Sigmoid colon (tissue), 7 donors: ENCODE results near the gene OR4D10. TPM values are rescaled to one million over a fixed set of nuclear protein-coding genes. Genes with fewer than 3 reads are reported as not detected.

Source experiments
- DNase-seq: peaks from one replicate; pipeline ENCODE4 v3.0.0-alpha.2; 2019
- H3K27ac ChIP-seq, 4 donors: fragments of 200-600 bp; sonication (generic); one replicate each; pipeline ENCODE4 v1.5.1; 2016 to 2019; ENCODE audit warnings: mild to moderate bottlenecking in 1 of 4
- H3K27me3 ChIP-seq, 3 donors: fragments of 200-600 bp; sonication (generic); one replicate each; pipeline ENCODE4 v1.5.1; 2019; ENCODE audit warnings: mild to moderate bottlenecking in 1 of 3
- H3K36me3 ChIP-seq, 4 donors: fragments of 200-600 bp; sonication (generic); one replicate each; pipeline ENCODE4 v1.5.1; 2016 to 2019
- H3K4me1 ChIP-seq, 4 donors: fragments of 200-600 bp; sonication (generic); one replicate each; pipeline ENCODE4 v1.5.1; 2017 to 2019
- H3K4me3 ChIP-seq, 4 donors: fragments of 200-600 bp; sonication (generic); one replicate each; pipeline ENCODE4 v1.5.1; 2017 to 2019; ENCODE audit warnings: mild to moderate bottlenecking in 2 of 4, moderate library complexity in 1 of 4
- H3K9me3 ChIP-seq, 4 donors: fragments of 200-600 bp in 3 of 4; sonication (generic) in 3 of 4; one replicate each; pipeline versions ENCODE4 v1.5.1 to v1.6.1; 2013 to 2019
- CTCF ChIP-seq, 4 experiments: fragments of 450-650 bp in 3 of 4; fragments of 200-600 bp in 1 of 4; IDR thresholded peaks; one replicate each; pipeline ENCODE4 v1.5.1; 2016 to 2019; ENCODE audit warnings: antibody characterized with exemption in 4 of 4, mild to moderate bottlenecking in 3 of 4, moderate library complexity in 2 of 4
- EP300 ChIP-seq, 4 donors: sonication (generic); formaldehyde crosslinking; IDR thresholded peaks; one replicate each; pipeline ENCODE4 v1.6.1; 2017; ENCODE audit warnings: antibody characterized with exemption in 4 of 4
- POLR2A ChIP-seq, 2 donors: fragments of 450-650 bp; IDR thresholded peaks; one replicate each; pipeline ENCODE4 v1.6.1; 2016; ENCODE audit warnings: antibody characterized with exemption in 2 of 2, mild to moderate bottlenecking in 2 of 2, moderate library complexity in 2 of 2
- POLR2AphosphoS5 ChIP-seq, 4 donors: sonication (generic); formaldehyde crosslinking; IDR thresholded peaks; one replicate each; pipeline ENCODE4 v1.6.1; 2017; ENCODE audit warnings: antibody characterized with exemption in 4 of 4
- WGBS, 2 donors: extraction: QIAGEN DNeasy Blood & Tissue Kit; methylation state at CpG; one replicate each; pipeline ENCODE4 v1.1.7; 2013; 5-methylcytosine and 5-hydroxymethylcytosine counted together
- intact Hi-C: fragments of 100-400 bp; cut with DNase I; formaldehyde crosslinking; loops from one replicate; pipeline ENCODE4 v1.15.1; 2023
- polyA plus RNA-seq, 3 donors: library from polyadenylated mRNA; stranded (reverse); fragments of 200-250 nt; gene quantifications; one replicate each; pipeline ENCODE4 v1.2.3, GENCODE V29; 2013
- total RNA-seq, 4 donors: library from RNA; depleted of rRNA; stranded (reverse); fragments of >200 nt; gene quantifications; one replicate each; pipeline ENCODE4 v1.1.0, GENCODE V29; 2016
- donor health status: healthy with polysubstance abuse.
- donor health status: Bipolar disorder and iron deficiency.
- donor health status: healthy.

OR4D10 gene
- total and polyA plus RNA-seq, 7 donors: not detected

DNA sequence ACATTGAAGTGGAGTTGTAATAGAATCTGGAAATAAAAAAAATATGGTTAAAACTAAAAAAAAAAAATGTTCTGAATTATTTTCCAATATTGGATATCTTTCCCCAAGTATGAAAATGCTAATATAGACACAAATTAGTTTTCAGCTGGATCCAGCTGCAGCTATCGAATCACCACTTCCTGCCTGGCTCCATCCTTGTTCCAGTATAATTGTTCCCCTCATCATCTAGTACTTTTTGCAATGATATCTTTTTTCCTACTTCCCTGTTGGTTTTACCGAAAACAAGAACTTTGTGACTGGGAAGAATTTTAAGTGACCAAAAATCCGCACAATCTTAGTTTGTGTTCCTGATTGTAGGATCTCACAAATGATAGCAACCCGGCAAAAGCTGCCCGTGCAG, 47.6 kb downstream of the OR4D10 start:
- no peak overlapping the region for H3K27ac ChIP-seq
- TF ChIP-seq EP300 (IDR thresholded peaks at IDR 0.05): no peak
- no peak overlapping the region for H3K4me3 ChIP-seq
- H3K9me3 ChIP-seq: no peaks in the 10 kb centered on the region
- 82 to 84% methylated on average over 5 of the region's 5 CpGs for WGBS, 2 donors
- no peaks in the 10 kb centered on the region for H3K36me3 ChIP-seq
- no peak for DNase-seq
- intact Hi-C loops: no loop called here
- H3K27me3 ChIP-seq: no peaks in the 10 kb centered on the region
- H3K4me1 ChIP-seq: no peaks in the 10 kb centered on the region

DNA sequence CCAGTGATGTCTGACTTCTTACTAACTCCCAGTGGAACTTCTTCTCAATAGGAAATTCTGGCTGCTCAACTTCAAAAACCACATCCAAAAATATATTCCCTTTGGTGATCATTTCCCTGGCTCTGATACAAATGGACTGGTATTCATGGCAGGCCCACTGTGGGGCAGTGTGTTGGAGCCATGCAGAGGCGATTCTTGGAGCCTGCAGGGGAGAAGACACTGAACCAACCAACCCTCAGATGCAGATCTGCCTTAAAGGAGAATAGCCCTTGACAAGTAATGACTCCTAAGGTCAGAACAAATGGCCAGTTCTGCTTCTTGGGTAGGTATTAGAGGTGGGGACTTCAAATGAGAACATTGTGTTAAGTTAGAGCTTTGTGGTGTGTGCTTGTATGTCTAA, 50.4 kb downstream of the OR4D10 start:
- no peak for DNase-seq
- Histone ChIP-seq H3K27me3 (no peaks in the 10 kb centered on the region), H3K4me1 (no peaks in the 10 kb centered on the region), H3K4me3 (no peak overlapping the region), H3K36me3 (no peaks in the 10 kb centered on the region), H3K27ac (no peak overlapping the region), H3K9me3 (no peaks in the 10 kb centered on the region)
- intact Hi-C loops: no loop called here
- TF ChIP-seq EP300 (IDR thresholded peaks at IDR 0.05): no peak
- no peak for TF ChIP-seq CTCF (IDR thresholded peaks at IDR 0.05)
- TF ChIP-seq POLR2AphosphoS5 (IDR thresholded peaks at IDR 0.05): no peak
- no peak for TF ChIP-seq POLR2A (IDR thresholded peaks at IDR 0.05)
- 26 to 50% methylated on average over 1 of the region's 1 CpG for WGBS, 2 donors

GRCh38 chr11:59528711-59529110, 55.6 kb downstream of the OR4D10 start:
- Histone ChIP-seq H3K27me3 (no peaks in the 10 kb centered on the region), H3K9me3 (no peaks in the 10 kb centered on the region), H3K36me3 (no peaks in the 10 kb centered on the region), H3K4me1 (no peaks in the 10 kb centered on the region), H3K27ac (no peak overlapping the region), H3K4me3 (no peak overlapping the region)
- TF ChIP-seq POLR2A (IDR thresholded peaks at IDR 0.05): no peak
- TF ChIP-seq EP300 (IDR thresholded peaks at IDR 0.05): no peak
- TF ChIP-seq CTCF (IDR thresholded peaks at IDR 0.05): no peak
- TF ChIP-seq POLR2AphosphoS5 (IDR thresholded peaks at IDR 0.05): no peak
- intact Hi-C loops: no loop called here
- 70 to 83% methylated on average over 7 of the region's 7 CpGs for WGBS, 2 donors
- DNase-seq: no peak

Other genes with a start within 250 kb of the OR4D10 start
- gene OR5AN1, start 114.4 kb upstream of the OR4D10 start, total RNA-seq: not detected
- gene OR5AN1, start 114.4 kb upstream of the OR4D10 start, polyA plus RNA-seq: not detected
- not detected for gene OR5A2, start 46.9 kb upstream of the OR4D10 start, total RNA-seq
- gene OR5A2, start 46.9 kb upstream of the OR4D10 start, polyA plus RNA-seq: not detected
- gene OR5A1, start 36.8 kb upstream of the OR4D10 start, total RNA-seq: not detected
- not detected for gene OR5A1, start 36.8 kb upstream of the OR4D10 start, polyA plus RNA-seq
- not detected for gene OR4D6, start 16.4 kb upstream of the OR4D10 start, total RNA-seq
- gene OR4D6, start 16.4 kb upstream of the OR4D10 start, polyA plus RNA-seq: not detected
- not detected for gene OR4D11, start 30.3 kb downstream of the OR4D10 start, total RNA-seq
- not detected for gene OR4D11, start 30.3 kb downstream of the OR4D10 start, polyA plus RNA-seq
- gene OR4D9, start 38.2 kb downstream of the OR4D10 start, total RNA-seq: not detected
- not detected for gene OR4D9, start 38.2 kb downstream of the OR4D10 start, polyA plus RNA-seq
- gene OSBP, start 142.5 kb downstream of the OR4D10 start, total RNA-seq: 10 to 100 TPM; 27.5 to 41.5 (median 30.0) TPM
- 10 to 100 TPM; 16.2 to 24.7 (median 17.1) TPM for gene OSBP, start 142.5 kb downstream of the OR4D10 start, polyA plus RNA-seq
- 10 to 100 TPM; 11.0 to 16.9 (median 12.3) TPM for gene PATL1, start 195.7 kb downstream of the OR4D10 start, total RNA-seq
- 10 to 100 TPM; 17.4 to 21.2 (median 17.8) TPM for gene PATL1, start 195.7 kb downstream of the OR4D10 start, polyA plus RNA-seq
- not detected for gene OR10V1, start 240.5 kb downstream of the OR4D10 start, total RNA-seq
- gene OR10V1, start 240.5 kb downstream of the OR4D10 start, polyA plus RNA-seq: not detected